Measurements from ENCODE around the gene MAB21L4.

MAB21L4 gene

GRCh38 chr2:240895656-240896388, at the start of gene MAB21L4:
Gene MAB21L4 (minus strand): TSS chr2:240896156. CDS start chr2:240895997, 159 bp downstream.
- no peak for DNase-seq

GRCh38 chr2:240936106-240936505, 40.1 kb upstream of the MAB21L4 start:
- no peak for DNase-seq

GRCh38 chr2:240935103-240935876, 39.3 kb upstream of the MAB21L4 start:
- DNase-seq, result no peak

GRCh38 chr2:240934701-240935102, 38.7 kb upstream of the MAB21L4 start:
- DNase-seq, result no peak

- DNase-seq, result no peak
These were observed 38.2 kb upstream of the MAB21L4 start for GRCh38 chr2:240933966-240934700.

GRCh38 chr2:240933048-240933965, 37.4 kb upstream of the MAB21L4 start:
- no peak for DNase-seq

GRCh38 chr2:240932724-240933047, 36.7 kb upstream of the MAB21L4 start:
- DNase-seq, result no peak

GRCh38 chr2:240932001-240932723, 36.2 kb upstream of the MAB21L4 start:
- DNase-seq, result no peak

GRCh38 chr2:240931319-240931949, 35.5 kb upstream of the MAB21L4 start:
- DNase-seq, result no peak

GRCh38 chr2:240930631-240931318, 34.8 kb upstream of the MAB21L4 start:
- no peak for DNase-seq

GRCh38 chr2:240930096-240930630, 34.2 kb upstream of the MAB21L4 start:
- DNase-seq, result no peak

GRCh38 chr2:240929364-240930095, 33.6 kb upstream of the MAB21L4 start:
- no peak for DNase-seq

- no peak for DNase-seq
These were observed 32.8 kb upstream of the MAB21L4 start for GRCh38 chr2:240928476-240929363.

GRCh38 chr2:240927390-240927781, 31.4 kb upstream of the MAB21L4 start:
- DNase-seq, result no peak

- DNase-seq, result no peak
These were observed 30.8 kb upstream of the MAB21L4 start for GRCh38 chr2:240926516-240927389.

GRCh38 chr2:240925568-240926515, 29.9 kb upstream of the MAB21L4 start:
- DNase-seq, result no peak
